Measurements from ENCODE around the gene CHAC1. TPM values are rescaled to one million over a fixed set of nuclear protein-coding genes. Genes with fewer than 3 reads are reported as not detected.

Gene CHAC1
- total and polyA plus RNA-seq, 4 donors, result 1.2 to 5.3 (median 3.3) TPM

DNA sequence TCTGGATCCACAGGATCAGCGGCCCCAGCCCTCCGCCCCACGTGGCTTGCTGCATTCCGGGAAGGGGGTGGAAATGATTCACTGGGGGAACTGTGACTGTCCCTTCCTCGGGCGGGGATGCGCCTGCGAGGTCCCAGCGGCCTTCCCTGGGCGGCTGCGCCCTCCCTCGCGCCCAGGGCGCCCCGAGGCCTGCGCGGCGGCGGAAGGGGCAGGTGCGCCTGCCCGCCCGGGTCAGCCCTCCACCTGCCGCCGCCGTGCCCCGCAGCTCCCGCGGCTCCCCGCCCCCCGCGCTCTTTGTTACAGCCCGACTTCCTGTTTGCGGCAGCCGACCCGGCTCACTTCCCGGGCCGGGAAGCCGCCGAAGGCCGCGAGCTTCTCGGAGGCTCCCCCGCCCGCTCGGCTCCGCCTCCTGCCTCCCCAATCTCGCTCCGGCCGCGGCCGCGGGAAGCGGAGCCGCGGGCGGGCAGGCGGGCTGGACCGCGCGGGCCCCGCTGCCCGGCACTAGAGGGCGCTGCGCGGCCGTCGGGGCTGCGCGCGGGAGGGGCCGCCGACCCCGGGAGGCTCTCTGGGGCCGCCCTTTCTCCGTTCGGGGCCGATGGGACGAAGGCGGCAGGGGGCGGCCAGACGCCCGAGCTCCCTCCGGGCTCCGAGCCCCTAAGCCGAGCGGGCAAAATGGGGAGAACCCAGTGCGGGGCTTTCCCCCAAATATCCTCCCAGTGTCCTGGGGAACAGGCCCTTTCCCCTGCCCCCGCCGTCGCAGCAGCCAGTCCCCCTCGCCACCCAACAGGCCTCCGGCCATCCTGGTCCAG lies 11.5 kb upstream of the CHAC1 start:
- Histone ChIP-seq H3K4me3 (ENCODE audit: low read length in 2 of 2) (peak overlapping the region; percentile 40 to 48), H3K27me3 (ENCODE audit: control insufficient read depth in 1 of 2, insufficient read depth in 2 of 2, low read length in 1 of 2) (no peaks in the 10 kb centered on the region), H3K9me3 (ENCODE audit: control insufficient read depth, low read length) (no peaks in the 10 kb centered on the region), H3K36me3 (ENCODE audit: control insufficient read depth in 1 of 2, insufficient read depth in 2 of 2, low read length in 1 of 2) (no peaks in the 10 kb centered on the region), H3K4me1 (ENCODE audit: control insufficient read depth in 1 of 2, insufficient read depth in 2 of 2, low read length in 2 of 2) (no peaks in the 10 kb centered on the region), H3K27ac (ENCODE audit: low read depth in 1 of 2, low read length in 2 of 2) (peak overlapping the region; percentile 44 to 79)
- intact Hi-C loops (cut with DNase I), result loop anchor here (2.0 to 5.0 kb wide), 5 partner anchors 34 to 79 kb away; no protein-coding TSS in a partner anchor
- peak; percentile 86 to 93 for DNase-seq
- peak; percentile 91 for ATAC-seq (ENCODE audit: low FRiP score)
- WGBS, 2 donors, result 0 to 1% methylated on average over 69 to 92 of the region's 92 CpGs

DNA sequence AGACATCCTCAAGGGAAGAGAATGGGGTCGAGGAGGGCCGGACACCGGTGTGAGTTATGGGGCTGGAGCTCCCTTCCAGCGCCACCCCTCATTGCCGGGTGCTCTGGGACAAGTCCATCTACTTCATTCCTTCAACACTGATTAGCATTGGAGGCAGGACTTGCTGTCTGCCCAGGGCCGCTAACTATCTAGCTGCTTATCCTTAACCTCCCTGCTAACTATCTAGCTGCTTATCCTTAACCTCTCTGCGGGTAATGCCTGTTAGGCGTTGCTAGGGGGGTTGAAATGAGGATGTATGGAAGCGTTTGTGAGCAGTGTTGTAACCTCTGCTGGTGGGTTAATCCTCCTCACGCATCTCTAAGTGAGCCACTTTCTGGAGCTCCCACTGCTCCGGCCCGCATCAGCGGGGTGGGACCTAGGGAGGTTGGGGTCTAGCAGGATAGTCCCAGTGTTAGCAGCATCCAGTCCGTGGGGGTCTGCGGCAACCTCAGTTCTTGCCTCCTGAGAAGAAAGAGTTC lies 10.9 kb upstream of the CHAC1 start:
- ATAC-seq (ENCODE audit: low FRiP score), result no peak
- no peaks in the 10 kb centered on the region for H3K9me3 ChIP-seq (ENCODE audit: control insufficient read depth, low read length)
- WGBS, 2 donors, result 42 to 44% methylated on average over 15 of the region's 15 CpGs
- H3K4me3 ChIP-seq (ENCODE audit: low read length in 2 of 2), result peak overlapping the region; percentile 40 to 48
- no peaks in the 10 kb centered on the region for H3K36me3 ChIP-seq (ENCODE audit: control insufficient read depth in 1 of 2, insufficient read depth in 2 of 2, low read length in 1 of 2)
- intact Hi-C loops (cut with DNase I), result loop anchor here in 1 of 2 donors (5.0 kb wide), 3 partner anchors 35 to 75 kb away; no protein-coding TSS in a partner anchor
- no peaks in the 10 kb centered on the region for H3K27me3 ChIP-seq (ENCODE audit: control insufficient read depth in 1 of 2, insufficient read depth in 2 of 2, low read length in 1 of 2)
- H3K27ac ChIP-seq (ENCODE audit: low read depth in 1 of 2, low read length in 2 of 2), result peak overlapping the region in 1 of 2 donors; percentile 46
- DNase-seq, result no peak
- H3K4me1 ChIP-seq (ENCODE audit: control insufficient read depth in 1 of 2, insufficient read depth in 2 of 2, low read length in 2 of 2), result no peaks in the 10 kb centered on the region

DNA sequence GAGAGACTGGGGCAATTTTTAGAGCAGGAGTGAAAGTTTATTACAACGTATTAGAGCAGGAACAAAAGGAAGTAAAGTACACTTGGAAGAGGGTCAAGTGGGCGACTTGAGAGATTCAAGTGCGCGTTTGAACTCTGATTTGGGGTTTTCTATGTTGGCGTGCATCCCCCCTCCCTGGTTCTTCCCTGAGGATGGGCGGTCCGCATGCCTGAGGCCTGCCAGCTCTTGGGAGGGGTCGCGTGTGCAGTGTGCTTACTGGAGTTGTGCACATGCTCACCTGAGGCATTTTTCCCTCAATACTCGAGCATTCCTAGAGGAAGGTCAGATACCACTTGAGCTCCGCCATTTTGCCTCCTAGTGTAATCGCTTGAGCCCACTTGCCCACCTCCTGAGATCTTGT lies 10.4 kb upstream of the CHAC1 start:
- no peak overlapping the region for H3K27ac ChIP-seq (ENCODE audit: low read depth in 1 of 2, low read length in 2 of 2)
- no peaks in the 10 kb centered on the region for H3K27me3 ChIP-seq (ENCODE audit: control insufficient read depth in 1 of 2, insufficient read depth in 2 of 2, low read length in 1 of 2)
- 90 to 91% methylated on average over 12 of the region's 12 CpGs for WGBS, 2 donors
- no peaks in the 10 kb centered on the region for H3K9me3 ChIP-seq (ENCODE audit: control insufficient read depth, low read length)
- DNase-seq, result no peak
- H3K36me3 ChIP-seq (ENCODE audit: control insufficient read depth in 1 of 2, insufficient read depth in 2 of 2, low read length in 1 of 2), result no peaks in the 10 kb centered on the region
- ATAC-seq (ENCODE audit: low FRiP score), result no peak
- H3K4me3 ChIP-seq (ENCODE audit: low read length in 2 of 2), result no peak overlapping the region
- H3K4me1 ChIP-seq (ENCODE audit: control insufficient read depth in 1 of 2, insufficient read depth in 2 of 2, low read length in 2 of 2), result no peaks in the 10 kb centered on the region
- intact Hi-C loops (cut with DNase I), result loop anchor here in 1 of 2 donors (5.0 kb wide), 3 partner anchors 36 to 74 kb away; no protein-coding TSS in a partner anchor

DNA sequence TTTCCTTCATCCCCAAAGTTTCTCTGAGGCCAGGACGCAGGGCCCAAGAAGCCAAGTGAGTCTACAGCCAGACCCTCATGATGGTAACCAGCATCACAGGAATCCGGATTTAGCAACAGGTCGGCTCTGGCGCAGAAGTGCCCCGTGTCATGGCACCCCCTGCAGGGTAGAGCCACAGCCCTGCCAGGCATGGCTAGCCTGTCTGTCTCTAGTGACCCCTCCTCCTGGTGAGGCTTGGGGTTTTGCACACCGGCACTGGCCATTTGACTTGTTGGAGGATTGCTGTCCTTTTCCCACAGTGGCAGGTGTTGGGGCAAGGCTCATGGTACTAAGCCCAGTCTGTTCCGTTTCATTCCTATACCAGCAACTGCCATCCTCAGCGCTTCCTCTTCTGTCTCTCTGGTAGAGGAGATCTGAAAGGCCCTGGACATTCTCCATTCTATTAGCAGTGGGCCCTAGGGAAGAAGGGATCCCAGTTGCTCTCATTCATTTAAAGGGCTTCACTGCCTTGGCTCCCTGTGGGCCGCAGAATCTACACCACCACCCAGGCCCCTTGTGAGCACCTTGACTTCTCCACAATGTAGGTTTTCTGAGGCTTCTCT lies 9.4 kb upstream of the CHAC1 start:
- DNase-seq, result no peak
- intact Hi-C loops (cut with DNase I), result loop anchor here in 1 of 2 donors (5.0 kb wide), 3 partner anchors 37 to 73 kb away; no protein-coding TSS in a partner anchor
- H3K27ac ChIP-seq (ENCODE audit: low read depth in 1 of 2, low read length in 2 of 2), result no peak overlapping the region
- 93 to 97% methylated on average over 8 to 9 of the region's 9 CpGs for WGBS, 2 donors
- no peaks in the 10 kb centered on the region for H3K36me3 ChIP-seq (ENCODE audit: control insufficient read depth in 1 of 2, insufficient read depth in 2 of 2, low read length in 1 of 2)
- no peak for ATAC-seq (ENCODE audit: low FRiP score)
- no peaks in the 10 kb centered on the region for H3K9me3 ChIP-seq (ENCODE audit: control insufficient read depth, low read length)
- H3K4me1 ChIP-seq (ENCODE audit: control insufficient read depth in 1 of 2, insufficient read depth in 2 of 2, low read length in 2 of 2), result no peaks in the 10 kb centered on the region
- H3K4me3 ChIP-seq (ENCODE audit: low read length in 2 of 2), result no peak overlapping the region
- H3K27me3 ChIP-seq (ENCODE audit: control insufficient read depth in 1 of 2, insufficient read depth in 2 of 2, low read length in 1 of 2), result no peaks in the 10 kb centered on the region

DNA sequence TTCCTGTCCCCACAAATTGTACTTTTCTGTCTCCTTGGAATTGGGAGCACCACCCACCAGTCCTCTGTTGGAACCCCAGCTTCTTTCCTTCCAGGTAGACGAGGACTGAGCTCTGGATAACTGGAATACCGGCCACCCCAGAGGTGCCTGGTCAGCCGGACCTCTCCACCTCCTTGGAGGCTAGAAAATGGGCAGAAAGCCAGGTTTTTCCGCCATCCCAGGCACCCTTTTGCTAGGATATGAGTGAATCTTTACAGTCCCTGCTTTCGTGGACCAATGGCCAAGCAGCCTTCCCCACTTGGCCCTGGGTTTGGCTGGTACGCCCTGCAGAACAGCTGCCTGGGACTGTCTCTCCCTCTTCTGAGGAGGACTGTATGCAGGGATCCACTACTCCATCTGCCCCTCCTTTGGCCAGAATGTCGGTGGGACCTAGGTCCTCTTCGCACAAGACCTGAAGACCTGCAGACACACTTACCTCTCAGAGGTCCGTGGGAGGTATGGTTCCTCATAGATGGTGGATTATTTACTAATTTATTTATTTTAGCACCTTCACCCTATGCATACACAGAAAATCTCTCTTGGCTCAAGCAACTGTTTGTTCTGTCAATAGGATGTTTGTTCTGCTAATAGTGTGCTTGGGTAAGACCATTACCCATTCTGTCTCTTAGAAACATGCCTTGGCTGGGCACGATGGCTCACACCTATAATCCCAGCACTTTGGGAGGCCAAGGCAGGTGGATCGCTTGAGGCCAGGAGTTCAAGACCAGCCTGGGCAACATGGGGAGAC lies 8.6 kb upstream of the CHAC1 start:
- Histone ChIP-seq H3K27ac (ENCODE audit: low read depth in 1 of 2, low read length in 2 of 2) (no peak overlapping the region), H3K4me1 (ENCODE audit: control insufficient read depth in 1 of 2, insufficient read depth in 2 of 2, low read length in 2 of 2) (no peaks in the 10 kb centered on the region), H3K9me3 (ENCODE audit: control insufficient read depth, low read length) (no peaks in the 10 kb centered on the region), H3K27me3 (ENCODE audit: control insufficient read depth in 1 of 2, insufficient read depth in 2 of 2, low read length in 1 of 2) (no peaks in the 10 kb centered on the region), H3K36me3 (ENCODE audit: control insufficient read depth in 1 of 2, insufficient read depth in 2 of 2, low read length in 1 of 2) (no peaks in the 10 kb centered on the region), H3K4me3 (ENCODE audit: low read length in 2 of 2) (no peak overlapping the region)
- 94 to 97% methylated on average over 11 of the region's 11 CpGs for WGBS, 2 donors
- intact Hi-C loops (cut with DNase I), result loop anchor here in 1 of 2 donors (5.0 kb wide), 3 partner anchors 37 to 73 kb away; no protein-coding TSS in a partner anchor
- peak in 1 of 2 donors; percentile 33 for DNase-seq
- no peak for ATAC-seq (ENCODE audit: low FRiP score)

DNA sequence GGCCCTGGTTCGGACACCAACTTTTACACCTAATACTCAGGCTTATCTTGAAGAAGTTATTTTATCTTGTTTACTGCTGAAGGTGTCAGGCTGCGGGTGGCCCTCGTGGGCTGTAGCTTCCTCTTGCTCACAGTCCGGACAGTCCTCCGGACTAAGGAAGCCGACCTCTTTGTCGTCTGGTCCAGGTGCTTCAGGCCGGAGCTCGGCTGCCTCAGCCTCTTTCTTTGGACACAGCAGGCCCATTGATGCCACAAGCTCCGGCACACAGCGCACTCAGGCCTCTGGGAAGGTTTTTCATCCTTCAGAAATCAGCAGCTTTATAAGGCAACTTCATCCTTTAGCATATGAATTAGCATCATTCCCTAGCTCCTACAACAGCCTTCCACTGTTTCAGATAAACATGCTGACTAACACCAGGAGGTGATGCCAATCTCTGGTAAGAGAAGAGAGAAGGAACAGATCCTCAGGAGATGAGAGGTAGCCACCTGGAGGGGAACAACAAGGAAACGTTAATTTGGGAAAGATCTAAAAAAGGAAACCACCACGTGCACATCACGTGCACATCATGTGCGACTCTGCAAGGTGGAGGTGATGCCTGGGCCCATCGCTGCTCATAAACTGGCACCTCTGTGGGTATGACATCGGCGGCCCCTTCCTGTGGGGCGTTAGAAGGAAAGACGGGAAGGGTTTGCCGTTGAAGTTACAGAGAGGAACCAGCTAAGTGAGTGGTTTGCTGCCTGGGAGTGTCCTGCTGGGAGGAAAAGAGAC lies 4.4 kb upstream of the CHAC1 start:
- intact Hi-C loops (cut with DNase I), result no loop called here
- H3K4me3 ChIP-seq (ENCODE audit: low read length in 2 of 2), result no peak overlapping the region
- 85 to 87% methylated on average over 21 of the region's 21 CpGs for WGBS, 2 donors
- H3K36me3 ChIP-seq (ENCODE audit: control insufficient read depth in 1 of 2, insufficient read depth in 2 of 2, low read length in 1 of 2), result no peaks in the 10 kb centered on the region
- H3K27ac ChIP-seq (ENCODE audit: low read depth in 1 of 2, low read length in 2 of 2), result no peak overlapping the region
- no peaks in the 10 kb centered on the region for H3K4me1 ChIP-seq (ENCODE audit: control insufficient read depth in 1 of 2, insufficient read depth in 2 of 2, low read length in 2 of 2)
- ATAC-seq (ENCODE audit: low FRiP score) (no peak), DNase-seq (no peak)
- H3K9me3 ChIP-seq (ENCODE audit: control insufficient read depth, low read length), result no peaks in the 10 kb centered on the region
- no peaks in the 10 kb centered on the region for H3K27me3 ChIP-seq (ENCODE audit: control insufficient read depth in 1 of 2, insufficient read depth in 2 of 2, low read length in 1 of 2)

DNA sequence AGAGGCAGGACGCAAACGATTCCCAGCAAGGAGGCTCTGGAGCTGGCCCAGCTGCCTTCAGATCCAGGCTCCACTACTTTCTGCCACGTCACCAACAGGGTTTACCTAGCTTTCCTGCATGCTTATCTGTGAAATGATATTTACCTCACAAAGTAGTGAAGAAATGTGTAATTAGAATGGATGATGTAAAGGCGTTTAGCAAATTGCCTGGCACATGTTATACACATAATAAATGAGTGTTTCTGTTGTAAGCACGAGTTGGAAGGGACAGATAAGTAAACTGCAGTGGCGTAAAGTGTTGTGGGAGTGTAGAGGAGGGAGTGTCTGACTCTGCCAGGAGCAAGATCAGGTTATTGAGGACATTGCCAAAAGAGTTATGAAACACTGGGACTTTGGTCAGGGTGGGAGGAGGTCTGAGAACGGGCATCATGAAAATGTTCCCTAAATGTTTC lies 3.5 kb upstream of the CHAC1 start:
- intact Hi-C loops (cut with DNase I), result loop anchor here in 1 of 2 donors (5.0 kb wide), 1 partner anchor 38 kb away; no protein-coding TSS in a partner anchor
- Histone ChIP-seq H3K4me1 (ENCODE audit: control insufficient read depth in 1 of 2, insufficient read depth in 2 of 2, low read length in 2 of 2) (no peaks in the 10 kb centered on the region), H3K27ac (ENCODE audit: low read depth in 1 of 2, low read length in 2 of 2) (no peak overlapping the region), H3K36me3 (ENCODE audit: control insufficient read depth in 1 of 2, insufficient read depth in 2 of 2, low read length in 1 of 2) (no peaks in the 10 kb centered on the region), H3K27me3 (ENCODE audit: control insufficient read depth in 1 of 2, insufficient read depth in 2 of 2, low read length in 1 of 2) (no peaks in the 10 kb centered on the region), H3K4me3 (ENCODE audit: low read length in 2 of 2) (no peak overlapping the region), H3K9me3 (ENCODE audit: control insufficient read depth, low read length) (no peaks in the 10 kb centered on the region)
- DNase-seq (no peak), ATAC-seq (ENCODE audit: low FRiP score) (no peak)
- 60 to 64% methylated on average over 7 of the region's 7 CpGs for WGBS, 2 donors

Measured in aorta (tissue), 5 donors.